H9 (cell line): ENCODE results near the gene GARNL3. TPM values are rescaled to one million over a fixed set of nuclear protein-coding genes. Genes with fewer than 3 reads are reported as not detected.

Source experiments
- DNase-seq: peaks from one replicate; pipeline ENCODE4 v3.0.0-alpha.2; 2017
- H2AFZ ChIP-seq: one replicate; pipeline ENCODE4 v1.6.1; 2013; ENCODE audit warnings: mild to moderate bottlenecking, low read length, control low read depth, moderate library complexity
- H2AK5ac ChIP-seq: 2 replicates; pipeline ENCODE4 v1.6.1; 2013; ENCODE audit warnings: low read length, control low read depth, mixed read lengths; ENCODE audit not compliant: insufficient read length
- H2BK120ac ChIP-seq: one replicate; pipeline ENCODE4 v1.6.1; 2013; ENCODE audit warnings: low read depth, mild to moderate bottlenecking, low read length, control low read depth, inconsistent platforms; ENCODE audit not compliant: poor library complexity, severe bottlenecking
- H2BK12ac ChIP-seq: 2 replicates; pipeline ENCODE4 v1.6.1; 2013; ENCODE audit warnings: low read length, control low read depth, mixed read lengths, low read depth; ENCODE audit not compliant: insufficient read length
- H2BK15ac ChIP-seq: 2 replicates; pipeline ENCODE4 v1.6.1; 2013; ENCODE audit warnings: low read depth, low read length, control low read depth
- H2BK20ac ChIP-seq: one replicate; pipeline ENCODE4 v1.6.1; 2013; ENCODE audit warnings: low read depth, mild to moderate bottlenecking, low read length, control low read depth, inconsistent platforms; ENCODE audit not compliant: poor library complexity, severe bottlenecking
- H2BK5ac ChIP-seq: 2 replicates; pipeline ENCODE4 v1.6.1; 2013; ENCODE audit warnings: low read length, control low read depth, mixed read lengths; ENCODE audit not compliant: insufficient read length
- H3K14ac ChIP-seq: 2 replicates; pipeline ENCODE4 v1.6.1; 2013; ENCODE audit warnings: low read length, control low read depth; ENCODE audit not compliant: insufficient read depth
- H3K18ac ChIP-seq: 2 replicates; pipeline ENCODE4 v1.6.1; 2013; ENCODE audit warnings: low read depth, mild to moderate bottlenecking, mixed read lengths, low read length, control low read depth; ENCODE audit not compliant: insufficient read length
- H3K23ac ChIP-seq: 2 replicates; pipeline ENCODE4 v1.6.1; 2013; ENCODE audit warnings: low read length, control low read depth, mixed read lengths, low read depth; ENCODE audit not compliant: insufficient read length
- H3K23me2 ChIP-seq: 2 replicates; pipeline ENCODE4 v1.6.1; 2013; ENCODE audit warnings: low read depth, mild to moderate bottlenecking, mixed read lengths, low read length, control low read depth; ENCODE audit not compliant: insufficient read length, poor library complexity, severe bottlenecking
- H3K27ac ChIP-seq: 2 replicates; pipeline ENCODE4 v1.5.1; 2013; ENCODE audit warnings: low read length, control low read depth, mixed read lengths, low read depth; ENCODE audit not compliant: insufficient read length
- H3K27me3 ChIP-seq: 2 replicates; pipeline ENCODE4 v1.6.1; 2013; ENCODE audit warnings: low read length, control low read depth, inconsistent platforms; ENCODE audit not compliant: insufficient read depth
- H3K4ac ChIP-seq: 2 replicates; pipeline ENCODE4 v1.6.1; 2013; ENCODE audit warnings: low read depth, mild to moderate bottlenecking, control low read depth, inconsistent platforms, low read length, moderate library complexity
- H3K4me1 ChIP-seq: 2 replicates; pipeline ENCODE4 v1.6.1; 2013; ENCODE audit warnings: low read length, control low read depth, inconsistent platforms; ENCODE audit not compliant: insufficient read depth
- H3K4me2 ChIP-seq: 2 replicates; pipeline ENCODE4 v1.6.1; 2013; ENCODE audit warnings: low read length, control low read depth, mixed read lengths; ENCODE audit not compliant: insufficient read length, insufficient read depth
- H3K56ac ChIP-seq: 2 replicates; pipeline ENCODE4 v1.6.1; 2013; ENCODE audit warnings: low read depth, mild to moderate bottlenecking, mixed read lengths, low read length, control low read depth; ENCODE audit not compliant: insufficient read length
- H3K79me1 ChIP-seq: 2 replicates; pipeline ENCODE4 v1.6.1; 2013; ENCODE audit warnings: low read depth, mild to moderate bottlenecking, moderate library complexity, low read length, control low read depth, inconsistent platforms; ENCODE audit not compliant: insufficient read depth, poor library complexity, severe bottlenecking
- H3K79me2 ChIP-seq: 2 replicates; pipeline ENCODE4 v1.6.1; 2013; ENCODE audit warnings: low read length, control low read depth, inconsistent platforms; ENCODE audit not compliant: insufficient read depth
- H3K9ac ChIP-seq: 2 replicates; pipeline ENCODE4 v1.6.1; 2013; ENCODE audit warnings: low read length, control low read depth, mixed read lengths; ENCODE audit not compliant: insufficient read length; ENCODE audit errors: extremely low read depth
- H3K9me3 ChIP-seq: one replicate; pipeline ENCODE4 v1.6.1; 2013; ENCODE audit warnings: low read depth, low read length, inconsistent platforms; ENCODE audit not compliant: control insufficient read depth
- H3T11ph ChIP-seq: one replicate; pipeline ENCODE4 v1.6.1; 2013; ENCODE audit warnings: mild to moderate bottlenecking, low read length, control low read depth, inconsistent platforms
- H4K20me1 ChIP-seq: one replicate; pipeline ENCODE4 v1.6.1; 2013; ENCODE audit not compliant: control insufficient read depth, insufficient read length, insufficient read depth
- H4K5ac ChIP-seq: 2 replicates; pipeline ENCODE4 v1.6.1; 2013; ENCODE audit warnings: low read depth, mild to moderate bottlenecking, mixed read lengths, low read length, control low read depth; ENCODE audit not compliant: insufficient read length
- H4K8ac ChIP-seq: replicated peaks from 2 replicates; pipeline ENCODE4 v1.6.1; 2013; ENCODE audit warnings: low read length, control low read depth, mixed read lengths, low read depth; ENCODE audit not compliant: insufficient read length
- H4K91ac ChIP-seq: 2 replicates; pipeline ENCODE4 v1.6.1; 2013; ENCODE audit warnings: low read depth, mild to moderate bottlenecking, moderate library complexity, mixed read lengths, low read length, control low read depth; ENCODE audit not compliant: insufficient read length
- H3K27ac Mint-ChIP-seq, 3 experiments: 2 replicates in 2 of 3; 3 replicates in 1 of 3; pipeline ENCODE4 v1.8.0; 2020 to 2021; ENCODE audit warnings: mixed read lengths in 3 of 3, mild to moderate bottlenecking in 1 of 3, moderate library complexity in 1 of 3
- H3K27me3 Mint-ChIP-seq: 2 replicates; pipeline ENCODE4 v1.8.0; 2021; ENCODE audit warnings: low read depth, mild to moderate bottlenecking, moderate library complexity, mixed read lengths
- H3K36me3 Mint-ChIP-seq, 3 experiments: 2 replicates in 2 of 3; 3 replicates in 1 of 3; pipeline ENCODE4 v1.8.0; 2020 to 2021; ENCODE audit warnings: low read depth in 3 of 3, mixed read lengths in 3 of 3; ENCODE audit not compliant: insufficient read depth in 1 of 3
- H3K4me1 Mint-ChIP-seq, 2 experiments: 2 replicates each; pipeline ENCODE4 v1.8.0; 2020; ENCODE audit warnings: mixed read lengths in 2 of 2
- H3K4me3 Mint-ChIP-seq, 2 experiments: 2 replicates in 1 of 2; 3 replicates in 1 of 2; pipeline ENCODE4 v1.8.0; 2020 to 2021; ENCODE audit warnings: mild to moderate bottlenecking in 2 of 2, mixed read lengths in 2 of 2, moderate library complexity in 1 of 2
- H3K9me3 Mint-ChIP-seq, 2 experiments: 2 replicates in 1 of 2; 3 replicates in 1 of 2; pipeline ENCODE4 v1.8.0; 2020; ENCODE audit warnings: mild to moderate bottlenecking in 2 of 2, mixed read lengths in 2 of 2, moderate library complexity in 1 of 2
- CTCF ChIP-seq: fragments of 200-600 bp; sonication (generic); conservative IDR thresholded peaks from 3 replicates; pipeline ENCODE4 v1.8.0; 2021; ENCODE audit warnings: antibody characterized with exemption, mild to moderate bottlenecking
- WGBS: extraction: QIAGEN DNeasy Blood & Tissue Kit; methylation state at CpG from one replicate; pipeline ENCODE4 v1.1.7; 2013; ENCODE audit warnings: missing lambda C conversion rate, low lambda C conversion rate, mixed read lengths; ENCODE audit not compliant: insufficient read length; ENCODE audit errors: extremely low coverage; 5-methylcytosine and 5-hydroxymethylcytosine counted together
- total RNA-seq: library from RNA; stranded (reverse); gene quantifications from 2 replicates; pipeline ENCODE4 v1.2.1, GENCODE V29; 2021

Gene GARNL3
- total RNA-seq, 1 experiment from 2014 or later: 8.7 TPM

- no peak for TF ChIP-seq CTCF
- H3K27ac Mint-ChIP-seq: no peak overlapping the region
- H2AK5ac ChIP-seq: no peak overlapping the region
These were observed 79.9 kb downstream of the GARNL3 start for GRCh38 chr9:127344368-127345000.

More at GRCh38 chr9:127344368-127345000, 79.9 kb downstream of the GARNL3 start:
- no peak overlapping the region for H3K56ac ChIP-seq
- no peak overlapping the region for H4K91ac ChIP-seq
- no peak overlapping the region for H3K27ac ChIP-seq
- H3K23me2 ChIP-seq: no peaks in the 10 kb centered on the region
- H2BK120ac ChIP-seq: no peak overlapping the region
- H2AFZ ChIP-seq: no peak overlapping the region
- no peak overlapping the region for H3K23ac ChIP-seq
- Mint-ChIP-seq H3K4me1 (peaks cover 6% of the 10 kb centered on the region in 2 experiments), H3K27me3 (no peaks in the 10 kb centered on the region; the same call in 1 of the 2 replicates), H3K9me3 (no peaks in the 10 kb centered on the region), H3K36me3 (peaks cover 14 to 21% (median 16%) of the 10 kb centered on the region in 3 experiments; a peak in 6 of 7 replicates), H3K4me3 (no peak overlapping the region)
- H3K9ac ChIP-seq: no peak overlapping the region
- no peak overlapping the region for H3K14ac ChIP-seq
- no peak overlapping the region for H2BK12ac ChIP-seq
- H2BK5ac ChIP-seq: no peak overlapping the region
- no peaks in the 10 kb centered on the region for H3K9me3 ChIP-seq
- no peaks in the 10 kb centered on the region for H3K27me3 ChIP-seq
- no peak overlapping the region for H3K18ac ChIP-seq
- 0 out of 2 replicates have a peak, but pooled peaks cover 2% of the 10 kb centered on the region for H3K4me1 ChIP-seq
- no peak for DNase-seq
- no peak overlapping the region for H2BK15ac ChIP-seq
- no peak overlapping the region for H2BK20ac ChIP-seq
- H3T11ph ChIP-seq: no peak overlapping the region
- WGBS: no CpG with 5 or more reads among the region's 7 CpGs
- no peak overlapping the region for H3K4me2 ChIP-seq
- H3K4ac ChIP-seq: no peak overlapping the region
- no peak overlapping the region for H4K5ac ChIP-seq
- H4K20me1 ChIP-seq: no peaks in the 10 kb centered on the region
- no peaks in the 10 kb centered on the region for H3K79me2 ChIP-seq
- H4K8ac ChIP-seq: no peak overlapping the region
- H3K79me1 ChIP-seq: no peaks in the 10 kb centered on the region
